Measurements from ENCODE around the gene DOCK1.

Gene DOCK1

GRCh38 chr10:126955934-126956711 is 50.9 kb downstream of the DOCK1 start:
- DNase-seq = no peak

- DNase-seq = no peak
Observed at GRCh38 chr10:126956712-126957108, 51.5 kb downstream of the DOCK1 start.

DNA sequence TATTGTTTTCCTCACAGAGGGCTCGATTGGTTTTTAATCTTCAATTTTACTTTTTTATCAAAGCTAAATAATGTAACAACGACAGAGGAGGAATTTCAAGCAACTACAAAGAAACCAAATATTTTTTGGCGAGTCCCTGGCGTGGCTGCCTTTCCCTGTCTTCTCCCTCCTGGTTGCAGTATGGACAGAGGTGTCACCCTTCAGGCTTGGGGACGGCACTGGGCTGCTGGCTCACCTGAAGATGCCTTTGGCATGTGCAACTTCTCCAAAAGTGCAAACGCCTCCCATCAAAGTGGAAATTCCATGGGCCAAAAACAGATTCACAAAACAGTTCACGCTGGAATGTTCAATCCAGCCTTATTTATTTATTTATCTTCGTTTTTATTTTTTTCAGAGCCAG is 51.9 kb downstream of the DOCK1 start:
- DNase-seq = no peak

- no peak for DNase-seq
Observed at GRCh38 chr10:126959431-126959830, 54.2 kb downstream of the DOCK1 start.

- DNase-seq = no peak
Observed at GRCh38 chr10:126959906-126960685, 54.9 kb downstream of the DOCK1 start.

DNA sequence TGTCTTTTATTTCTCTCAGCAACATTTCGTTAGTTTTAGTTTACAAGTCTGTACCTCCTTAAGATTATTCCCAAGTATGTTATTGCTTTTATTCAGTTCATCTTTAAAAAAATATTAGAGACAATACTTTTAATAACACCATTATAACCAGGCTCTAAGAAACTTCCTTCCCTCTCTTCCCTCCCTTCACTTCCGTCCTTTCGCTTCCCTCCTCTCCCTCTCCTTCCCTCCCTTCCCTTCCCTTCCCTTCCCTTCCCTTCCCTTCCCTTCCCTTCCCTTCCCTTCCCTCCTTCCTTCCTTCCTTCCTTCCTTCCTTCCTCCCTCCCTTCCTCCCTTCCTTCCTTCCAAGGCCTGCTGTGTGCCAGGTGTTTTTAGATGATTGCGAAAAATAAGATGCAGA is 58.1 kb downstream of the DOCK1 start:
- no peak for DNase-seq

- no peak for DNase-seq
Observed at GRCh38 chr10:126964190-126964589, 59.0 kb downstream of the DOCK1 start.

DNA sequence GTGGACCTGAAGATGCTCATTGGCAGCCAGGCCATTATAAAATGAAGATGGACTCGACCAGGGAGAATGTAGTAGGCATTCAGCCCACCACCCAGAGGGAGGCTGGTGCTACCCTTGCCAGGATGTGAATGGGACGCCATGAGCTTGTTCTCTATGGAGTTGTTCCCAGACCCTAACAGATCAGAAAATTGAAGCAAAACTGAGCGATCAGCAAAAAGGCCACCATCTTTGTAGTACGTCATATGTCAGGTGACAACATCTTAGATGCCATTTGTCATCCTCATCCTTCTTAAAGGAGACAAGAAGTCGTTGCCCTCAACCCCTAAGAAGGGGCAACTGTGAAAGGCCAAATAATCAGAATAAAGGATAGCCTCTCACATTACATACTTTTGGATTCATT is 61.7 kb downstream of the DOCK1 start:
- DNase-seq = no peak

DNA sequence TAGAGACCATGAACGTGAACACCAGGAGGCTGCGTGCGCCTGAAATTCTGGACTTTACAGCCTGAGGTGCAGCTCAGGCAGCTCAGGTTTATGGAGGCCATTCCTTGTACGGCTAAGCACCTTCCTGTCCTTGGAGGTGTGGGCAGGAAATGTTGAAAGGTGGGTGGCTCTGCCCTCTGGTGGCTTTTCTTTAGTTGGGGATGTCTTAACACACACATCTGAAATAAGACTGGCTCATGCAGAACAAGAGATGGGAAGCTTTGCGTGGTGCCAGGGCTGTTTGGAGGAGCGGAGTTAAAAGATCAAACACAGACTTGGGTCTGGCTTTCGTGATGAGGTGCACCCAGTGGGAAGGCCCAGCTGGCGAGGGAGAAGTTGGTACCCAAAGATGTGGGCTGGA is 64.1 kb downstream of the DOCK1 start:
- no peak for DNase-seq

DNA sequence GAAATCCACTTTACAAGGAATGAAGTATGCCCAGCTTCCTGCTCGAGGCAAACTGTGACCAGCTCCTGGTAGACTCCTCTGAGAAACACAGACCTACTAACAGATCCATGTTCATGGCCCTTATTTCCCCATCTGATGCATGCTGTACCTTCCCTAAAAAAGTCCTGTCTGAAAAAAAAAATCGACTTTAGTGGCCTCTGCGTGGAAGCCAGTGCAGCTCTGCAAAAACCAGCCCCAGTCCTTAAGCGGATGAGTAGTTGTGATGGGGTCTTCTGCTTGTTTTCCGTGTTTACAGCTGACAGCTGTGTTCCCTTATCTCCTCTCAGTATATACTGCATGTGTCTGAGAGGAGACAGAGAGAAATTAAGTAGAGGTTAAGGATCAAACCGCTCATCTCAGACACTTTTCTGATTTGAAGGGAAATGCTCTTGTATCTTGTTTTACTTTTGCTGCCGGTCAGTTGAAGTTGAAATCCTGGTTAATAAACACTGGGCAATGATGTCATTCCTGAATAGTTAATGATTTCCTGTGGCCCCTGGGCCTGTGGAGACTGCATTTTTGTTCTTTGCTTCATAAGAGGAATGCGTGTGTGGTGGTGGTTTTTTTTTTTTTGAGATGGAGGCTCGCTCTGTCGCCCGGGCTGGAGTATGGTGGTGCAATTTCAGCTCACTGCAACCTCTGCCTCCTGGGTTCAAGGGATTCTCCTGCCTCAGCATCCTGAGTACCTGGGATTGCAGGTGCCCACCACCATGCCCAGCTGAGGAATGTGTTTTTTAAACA is 67.6 kb downstream of the DOCK1 start:
- no peak for DNase-seq

GRCh38 chr10:126975221-126975620 is 70.0 kb downstream of the DOCK1 start:
- no peak for DNase-seq

GRCh38 chr10:126977216-126977615 is 72.0 kb downstream of the DOCK1 start:
- DNase-seq = no peak

- DNase-seq = no peak
Observed at GRCh38 chr10:126979311-126979710, 74.1 kb downstream of the DOCK1 start.

- no peak for DNase-seq
Observed at GRCh38 chr10:126993208-126993607, 88.0 kb downstream of the DOCK1 start.

- DNase-seq = no peak
Observed at GRCh38 chr10:126997801-126998590, 92.8 kb downstream of the DOCK1 start.

GRCh38 chr10:127000598-127000997 is 95.4 kb downstream of the DOCK1 start:
- DNase-seq = no peak

DNA sequence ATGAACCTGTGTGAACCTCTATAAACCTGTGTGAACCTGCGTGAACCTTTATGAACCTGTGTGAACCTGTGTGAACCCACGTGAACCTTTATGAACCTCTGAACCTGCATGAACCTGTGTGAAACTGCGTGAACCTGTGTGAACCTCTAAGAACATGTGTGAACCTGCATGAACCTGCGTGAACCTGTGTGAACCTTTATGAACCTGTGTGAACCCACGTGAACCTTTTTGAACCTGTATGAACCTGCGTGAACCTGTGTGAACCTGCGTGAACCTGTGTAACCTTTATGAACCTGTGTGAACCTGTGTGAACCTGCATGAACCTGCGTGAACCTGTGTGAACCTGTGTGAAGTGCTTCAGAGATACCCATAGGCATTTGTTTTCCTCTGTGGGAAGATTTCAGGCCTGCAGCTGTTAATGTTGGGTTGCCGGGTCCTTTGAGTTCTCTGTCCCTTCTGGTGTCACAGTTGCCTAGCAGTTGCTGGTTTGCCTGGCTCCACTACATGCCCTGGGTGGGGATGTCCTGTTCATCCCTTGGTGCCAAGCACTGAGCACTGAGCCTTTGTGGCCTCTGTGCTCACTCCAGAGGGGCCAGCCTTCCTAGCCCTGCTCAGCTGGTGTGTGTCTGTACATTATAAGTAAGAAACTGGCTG is 97.9 kb downstream of the DOCK1 start:
- no peak for DNase-seq

GRCh38 chr10:127006453-127006852 is 101.2 kb downstream of the DOCK1 start:
- no peak for DNase-seq

DNA sequence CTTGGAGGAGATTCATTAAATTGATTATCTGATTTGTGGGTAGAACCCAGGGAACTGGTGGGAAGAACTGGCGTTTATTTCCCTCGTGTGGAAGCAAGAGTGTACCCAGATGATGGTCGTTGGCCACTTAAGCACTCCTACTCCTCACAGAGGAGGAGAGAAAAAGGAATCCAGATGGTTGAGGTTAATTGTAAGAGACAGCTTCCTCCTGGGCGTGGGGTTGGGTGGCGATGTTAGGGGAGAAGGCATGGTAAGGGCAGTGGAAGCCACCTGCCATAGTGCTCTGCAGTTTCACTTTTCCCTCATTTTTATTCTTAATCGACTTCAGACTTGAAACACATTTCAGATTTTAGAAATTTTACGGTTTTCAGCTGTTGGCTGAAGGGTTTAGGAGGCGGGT is 104.1 kb downstream of the DOCK1 start:
- DNase-seq = no peak

- no peak for DNase-seq
Observed at GRCh38 chr10:127011174-127011573, 105.9 kb downstream of the DOCK1 start.

- no peak for DNase-seq
Observed at GRCh38 chr10:127012071-127012768, 107.0 kb downstream of the DOCK1 start.

GRCh38 chr10:127012769-127013152 is 107.5 kb downstream of the DOCK1 start:
- DNase-seq = no peak

Data from stimulated activated CD8-positive, alpha-beta memory T cell treated with anti-CD3 and anti-CD28 coated beads, Interleukin-4, amount 100 ng/mL, for 48 hours (primary cell).